Measurements from ENCODE around the gene HAPLN2. TPM values are rescaled to one million over a fixed set of nuclear protein-coding genes. Genes with fewer than 3 reads are reported as not detected.

Gene HAPLN2
- total and polyA plus RNA-seq, 12 donors, result 0.17 to 3.1 (median 1.1) TPM; not detected in 4

DNA sequence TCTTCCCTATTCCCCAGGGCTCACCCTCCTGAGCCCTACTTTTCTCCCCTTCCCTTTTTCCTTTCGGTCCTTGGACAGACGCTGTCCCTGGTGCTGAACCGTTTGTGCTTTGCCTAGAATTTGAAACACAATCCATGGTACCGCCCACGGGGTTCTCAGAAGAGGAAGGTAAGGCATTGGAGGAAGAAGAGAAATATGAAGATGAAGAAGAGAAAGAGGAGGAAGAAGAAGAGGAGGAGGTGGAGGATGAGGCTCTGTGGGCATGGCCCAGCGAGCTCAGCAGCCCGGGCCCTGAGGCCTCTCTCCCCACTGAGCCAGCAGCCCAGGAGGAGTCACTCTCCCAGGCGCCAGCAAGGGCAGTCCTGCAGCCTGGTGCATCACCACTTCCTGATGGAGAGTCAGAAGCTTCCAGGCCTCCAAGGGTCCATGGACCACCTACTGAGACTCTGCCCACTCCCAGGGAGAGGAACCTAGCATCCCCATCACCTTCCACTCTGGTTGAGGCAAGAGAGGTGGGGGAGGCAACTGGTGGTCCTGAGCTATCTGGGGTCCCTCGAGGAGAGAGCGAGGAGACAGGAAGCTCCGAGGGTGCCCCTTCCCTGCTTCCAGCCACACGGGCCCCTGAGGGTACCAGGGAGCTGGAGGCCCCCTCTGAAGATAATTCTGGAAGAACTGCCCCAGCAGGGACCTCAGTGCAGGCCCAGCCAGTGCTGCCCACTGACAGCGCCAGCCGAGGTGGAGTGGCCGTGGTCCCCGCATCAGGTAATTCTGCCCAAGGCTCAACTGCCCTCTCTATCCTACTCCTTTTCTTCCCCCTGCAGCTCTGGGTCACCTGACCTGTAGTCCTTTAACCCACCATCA, 33.1 kb downstream of the HAPLN2 start:
- WGBS, 4 donors, result 40 to 53% (median 49%) methylated on average over 11 to 16 of the region's 16 CpGs
- TF ChIP-seq POLR2A (IDR thresholded peaks at IDR 0.05), result no peak
- TF ChIP-seq, protein P1, sequence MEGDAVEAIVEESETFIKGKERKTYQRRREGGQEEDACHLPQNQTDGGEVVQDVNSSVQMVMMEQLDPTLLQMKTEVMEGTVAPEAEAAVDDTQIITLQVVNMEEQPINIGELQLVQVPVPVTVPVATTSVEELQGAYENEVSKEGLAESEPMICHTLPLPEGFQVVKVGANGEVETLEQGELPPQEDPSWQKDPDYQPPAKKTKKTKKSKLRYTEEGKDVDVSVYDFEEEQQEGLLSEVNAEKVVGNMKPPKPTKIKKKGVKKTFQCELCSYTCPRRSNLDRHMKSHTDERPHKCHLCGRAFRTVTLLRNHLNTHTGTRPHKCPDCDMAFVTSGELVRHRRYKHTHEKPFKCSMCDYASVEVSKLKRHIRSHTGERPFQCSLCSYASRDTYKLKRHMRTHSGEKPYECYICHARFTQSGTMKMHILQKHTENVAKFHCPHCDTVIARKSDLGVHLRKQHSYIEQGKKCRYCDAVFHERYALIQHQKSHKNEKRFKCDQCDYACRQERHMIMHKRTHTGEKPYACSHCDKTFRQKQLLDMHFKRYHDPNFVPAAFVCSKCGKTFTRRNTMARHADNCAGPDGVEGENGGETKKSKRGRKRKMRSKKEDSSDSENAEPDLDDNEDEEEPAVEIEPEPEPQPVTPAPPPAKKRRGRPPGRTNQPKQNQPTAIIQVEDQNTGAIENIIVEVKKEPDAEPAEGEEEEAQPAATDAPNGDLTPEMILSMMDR (IDR thresholded peaks at IDR 0.05), result no peak
- Histone ChIP-seq H3K36me3 (replicated peaks in 1 of 2) (no peaks in the 10 kb centered on the region), H3K4me3 (no peak overlapping the region), H3K9me3 (replicated peaks in 1 of 3) (no peaks in the 10 kb centered on the region), H3K27me3 (no peaks in the 10 kb centered on the region), H3K4me1 (replicated peaks in 1 of 2) (peaks cover 10 to 21% of the 10 kb centered on the region in 2 donors), H3K27ac (no peak overlapping the region)
- intact Hi-C loops (cut with DNase I), result no loop called here
- peak in 2 of 7 donors; percentile 35 to 41 for DNase-seq

DNA sequence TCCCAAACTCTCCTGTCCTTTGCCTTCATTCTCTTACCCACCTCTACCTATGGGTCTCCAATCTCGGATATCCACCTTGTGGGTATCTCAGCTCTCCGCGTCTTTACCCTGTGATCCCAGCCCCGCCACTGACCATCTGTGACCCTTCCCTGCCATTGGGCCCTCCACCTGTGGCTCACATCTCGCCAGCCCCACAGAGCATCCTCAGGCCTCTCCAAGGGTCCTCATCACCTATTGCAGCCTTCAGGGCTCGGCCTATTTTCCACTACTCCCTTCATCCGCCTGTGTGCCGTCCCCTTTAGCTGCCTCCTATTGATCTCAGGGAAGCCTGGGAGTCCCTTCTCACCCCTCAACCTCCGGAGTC, 33.8 kb downstream of the HAPLN2 start:
- no peaks in the 10 kb centered on the region for H3K9me3 ChIP-seq (replicated peaks in 1 of 3)
- peaks cover 15 to 25% of the 10 kb centered on the region in 2 donors for H3K4me1 ChIP-seq (replicated peaks in 1 of 2)
- no peak overlapping the region for H3K4me3 ChIP-seq
- intact Hi-C loops (cut with DNase I), result no loop called here
- no peaks in the 10 kb centered on the region for H3K27me3 ChIP-seq
- no peak for TF ChIP-seq POLR2A (IDR thresholded peaks at IDR 0.05)
- TF ChIP-seq, protein P1 (IDR thresholded peaks at IDR 0.05), result no peak
- no peak overlapping the region for H3K27ac ChIP-seq
- no peak for DNase-seq
- H3K36me3 ChIP-seq (replicated peaks in 1 of 2), result no peaks in the 10 kb centered on the region
- 83 to 88% (median 84%) methylated on average over 9 of the region's 9 CpGs for whole genome bisulfite sequencing, 4 donors

DNA sequence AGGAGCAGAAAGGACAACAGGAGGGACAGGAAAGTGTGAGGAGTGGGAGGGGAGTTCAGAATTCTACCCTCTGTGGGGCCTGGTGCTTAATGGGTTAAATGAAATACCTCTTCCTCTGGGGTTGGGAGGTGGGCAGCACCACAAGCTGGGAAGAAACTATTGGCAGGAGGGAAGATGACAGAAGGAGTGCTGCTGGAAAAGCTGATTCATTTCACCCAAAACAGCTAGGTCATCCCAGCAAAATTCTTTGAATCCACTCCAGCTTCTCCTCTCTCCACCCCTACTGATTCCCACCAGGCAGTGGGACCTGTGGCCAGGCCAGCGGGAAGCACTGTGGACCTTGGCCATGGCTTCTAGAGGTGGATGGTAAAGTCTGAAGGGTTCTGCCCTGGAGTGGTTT, 35.5 kb downstream of the HAPLN2 start:
- Histone ChIP-seq H3K4me1 (replicated peaks in 1 of 2) (peaks cover 18 to 32% of the 10 kb centered on the region in 2 donors), H3K27me3 (no peaks in the 10 kb centered on the region), H3K27ac (no peak overlapping the region), H3K36me3 (replicated peaks in 1 of 2) (no peaks in the 10 kb centered on the region), H3K9me3 (replicated peaks in 1 of 3) (no peaks in the 10 kb centered on the region), H3K4me3 (no peak overlapping the region)
- DNase-seq, result peak in 1 of 7 donors; percentile 21
- intact Hi-C loops (cut with DNase I), result loop anchor here in 1 of 2 donors (5.0 kb wide), 1 partner anchor 32 kb away; no protein-coding TSS in a partner anchor
- no peak for TF ChIP-seq POLR2A (IDR thresholded peaks at IDR 0.05)
- TF ChIP-seq, protein P1 (IDR thresholded peaks at IDR 0.05), result no peak
- WGBS, 4 donors, result 50 to 89% (median 80%) methylated on average over 1 of the region's 1 CpG

DNA sequence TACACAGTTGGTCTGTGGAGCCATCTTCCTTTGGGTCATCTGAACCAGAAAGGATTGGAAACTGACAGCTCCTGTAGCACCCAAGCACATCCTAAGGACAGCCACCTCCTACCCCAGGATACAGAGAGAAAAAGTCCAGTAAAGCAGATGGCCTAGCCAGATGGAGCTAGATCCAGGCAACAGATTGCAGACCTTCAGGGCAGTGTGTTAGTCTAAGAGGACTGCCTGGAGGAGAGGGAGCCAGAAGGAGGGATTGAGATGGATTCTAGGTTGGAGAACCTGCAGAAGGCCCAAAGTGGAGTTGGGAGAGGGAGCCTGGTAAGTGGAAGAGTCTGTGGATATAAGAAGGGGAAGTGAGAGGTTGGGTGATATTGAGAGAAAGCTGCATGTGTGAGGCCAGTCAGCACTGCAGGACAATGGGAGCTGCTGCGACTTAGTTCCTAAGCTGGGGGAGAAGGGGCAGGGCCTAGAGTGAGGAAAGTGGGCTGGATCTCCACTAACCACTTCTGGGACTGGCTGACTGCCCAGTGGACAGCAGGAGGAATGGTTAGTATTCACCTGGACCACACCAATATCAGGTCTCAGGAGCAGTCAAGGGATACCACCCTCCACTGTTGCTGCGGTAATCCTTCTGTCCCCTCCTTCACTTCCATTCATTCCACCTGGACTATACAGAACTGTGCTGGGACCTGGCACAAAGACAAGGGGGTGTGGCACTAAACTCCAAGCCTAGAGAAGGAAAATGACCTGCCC, 36.1 kb downstream of the HAPLN2 start:
- Histone ChIP-seq H3K27ac (no peak overlapping the region), H3K36me3 (replicated peaks in 1 of 2) (no peaks in the 10 kb centered on the region), H3K27me3 (no peaks in the 10 kb centered on the region), H3K4me1 (replicated peaks in 1 of 2) (peaks cover 21 to 36% of the 10 kb centered on the region in 2 donors), H3K4me3 (no peak overlapping the region), H3K9me3 (replicated peaks in 1 of 3) (no peaks in the 10 kb centered on the region)
- TF ChIP-seq, protein P1 (IDR thresholded peaks at IDR 0.05), result no peak
- no peak for TF ChIP-seq POLR2A (IDR thresholded peaks at IDR 0.05)
- no peak for DNase-seq
- WGBS, 4 donors, result 72 to 86% (median 80%) methylated on average over 2 of the region's 2 CpGs
- intact Hi-C loops (cut with DNase I), result loop anchor here in 1 of 2 donors (5.0 kb wide), 1 partner anchor 33 kb away; no protein-coding TSS in a partner anchor

Data from adrenal gland (tissue), 12 donors.